Neural cell (in vitro differentiated cells): ENCODE data around the gene HS3ST3B1. TPM values are rescaled to one million over a fixed set of nuclear protein-coding genes. Genes with fewer than 3 reads are reported as not detected.

Source experiments
- H2AFZ ChIP-seq: fragments of 200-600, 300-800 bp; sonication (generic), shearing (Covaris generic); 2 replicates; pipeline ENCODE4 v1.6.0; 2014; ENCODE audit warnings: low read depth, mild to moderate bottlenecking, antibody characterized with exemption, low read length, moderate library complexity
- H3F3A ChIP-seq: fragments of 200-600 bp; shearing (Covaris generic); 2 replicates; pipeline ENCODE4 v1.6.1; 2016; ENCODE audit warnings: mild to moderate bottlenecking, moderate library complexity, mixed read lengths, antibody characterized with exemption, low read length; ENCODE audit not compliant: insufficient read depth, poor library complexity, severe bottlenecking
- H3K27ac ChIP-seq: fragments of 200-600, 300-800 bp; sonication (generic), shearing (Covaris generic); 2 replicates; pipeline ENCODE4 v1.5.1; 2014; ENCODE audit warnings: mild to moderate bottlenecking, low read length, moderate library complexity
- H3K27me3 ChIP-seq: fragments of 300-800, 200-600 bp; sonication (generic), shearing (Covaris generic); 2 replicates; pipeline ENCODE4 v1.6.0; 2014; ENCODE audit warnings: mild to moderate bottlenecking, low read depth, low read length, moderate library complexity; ENCODE audit not compliant: insufficient read depth
- H3K36me3 ChIP-seq: fragments of 300-800, 200-600 bp; sonication (generic), shearing (Covaris generic); 2 replicates; pipeline ENCODE4 v1.5.1; 2014; ENCODE audit warnings: mild to moderate bottlenecking, antibody characterized with exemption, low read length, moderate library complexity; ENCODE audit not compliant: insufficient read depth
- H3K4me2 ChIP-seq: fragments of 300-800, 200-600 bp; sonication (generic), shearing (Covaris generic); 2 replicates; pipeline ENCODE4 v1.6.0; 2014; ENCODE audit warnings: mild to moderate bottlenecking, low read length
- H3K4me3 ChIP-seq: fragments of 300-800, 200-600 bp; sonication (generic), shearing (Covaris generic); 2 replicates; pipeline ENCODE4 v1.5.1; 2014; ENCODE audit warnings: mild to moderate bottlenecking, low read length, moderate library complexity
- H3K79me2 ChIP-seq: fragments of 200-600 bp; shearing (Covaris generic); replicated peaks from 2 replicates; pipeline ENCODE4 v1.6.0; 2014; ENCODE audit warnings: mild to moderate bottlenecking, low read length, moderate library complexity; ENCODE audit not compliant: insufficient read depth
- H3K9ac ChIP-seq: fragments of 300-800, 200-600 bp; sonication (generic), shearing (Covaris generic); 2 replicates; pipeline ENCODE4 v1.6.1; 2016; ENCODE audit warnings: mild to moderate bottlenecking, low read length, mixed read lengths
- H3K9me2 ChIP-seq: fragments of 200-600 bp; shearing (Covaris generic); 2 replicates; pipeline ENCODE4 v1.6.1; 2016; ENCODE audit warnings: mild to moderate bottlenecking, low read length, mixed read lengths; ENCODE audit not compliant: insufficient read depth
- H3K9me3 ChIP-seq: fragments of 200-600, 300-800 bp; sonication (generic), shearing (Covaris generic); 2 replicates; pipeline ENCODE4 v1.6.1; 2016; ENCODE audit warnings: mild to moderate bottlenecking, mixed run types, low read length, moderate library complexity, mixed read lengths
- H4K20me1 ChIP-seq: fragments of 200-600 bp; shearing (Covaris generic); 2 replicates; pipeline ENCODE4 v1.6.1; 2016; ENCODE audit warnings: mild to moderate bottlenecking, mixed run types; ENCODE audit not compliant: insufficient read depth
- EP300 ChIP-seq: fragments of 450-650 bp; conservative IDR thresholded peaks from 2 replicates; pipeline ENCODE4 v1.6.1; 2014; ENCODE audit warnings: antibody characterized with exemption, mild to moderate bottlenecking, moderate library complexity; ENCODE audit not compliant: poor library complexity, severe bottlenecking
- EZH2 ChIP-seq: fragments of 200-600, 300-800 bp; shearing (Covaris generic), sonication (generic); IDR thresholded peaks from 2 replicates; pipeline ENCODE4 v1.6.1; 2014; ENCODE audit warnings: antibody characterized with exemption, low read length, borderline replicate concordance, mild to moderate bottlenecking; ENCODE audit not compliant: insufficient read depth, poor library complexity, severe bottlenecking
- MXI1 ChIP-seq: fragments of 450-650 bp; conservative IDR thresholded peaks from 2 replicates; pipeline ENCODE4 v1.6.1; 2014; ENCODE audit warnings: antibody characterized with exemption, mild to moderate bottlenecking; ENCODE audit not compliant: poor library complexity, severe bottlenecking
- POLR2AphosphoS5 ChIP-seq: IDR thresholded peaks from 2 replicates; pipeline ENCODE4 v1.6.1; 2012
- RAD21 ChIP-seq: fragments of 450-650 bp; conservative IDR thresholded peaks from 2 replicates; pipeline ENCODE4 v1.6.1; 2014; ENCODE audit warnings: antibody characterized with exemption, mild to moderate bottlenecking, moderate library complexity
- SMC3 ChIP-seq: fragments of 450-650 bp; conservative IDR thresholded peaks from 2 replicates; pipeline ENCODE4 v1.6.1; 2014; ENCODE audit warnings: antibody characterized with exemption, mild to moderate bottlenecking, moderate library complexity; ENCODE audit not compliant: poor library complexity
- TAF1 ChIP-seq: IDR thresholded peaks from 2 replicates; pipeline ENCODE4 v1.6.1; 2012; ENCODE audit warnings: low read depth
- polyA plus RNA-seq: library from polyadenylated mRNA; depleted of rRNA; stranded (reverse); fragments of >200 nt; gene quantifications from 2 replicates; pipeline ENCODE4 v1.2.3, GENCODE V29; 2014
- TF ChIP-seq, protein P1 (sequence below): fragments of 450-650 bp; IDR thresholded peaks from 2 replicates; pipeline ENCODE4 v1.5.1; 2014; ENCODE audit warnings: antibody characterized with exemption, mild to moderate bottlenecking, moderate library complexity; ENCODE audit not compliant: poor library complexity, severe bottlenecking
- TF ChIP-seq, protein P2 (sequence below): IDR thresholded peaks from 2 replicates; pipeline ENCODE4 v1.6.1; 2012; ENCODE audit warnings: borderline replicate concordance

The HS3ST3B1 gene
- polyA plus RNA-seq, 1 donor from 2014 or later, result 0.58 TPM

DNA sequence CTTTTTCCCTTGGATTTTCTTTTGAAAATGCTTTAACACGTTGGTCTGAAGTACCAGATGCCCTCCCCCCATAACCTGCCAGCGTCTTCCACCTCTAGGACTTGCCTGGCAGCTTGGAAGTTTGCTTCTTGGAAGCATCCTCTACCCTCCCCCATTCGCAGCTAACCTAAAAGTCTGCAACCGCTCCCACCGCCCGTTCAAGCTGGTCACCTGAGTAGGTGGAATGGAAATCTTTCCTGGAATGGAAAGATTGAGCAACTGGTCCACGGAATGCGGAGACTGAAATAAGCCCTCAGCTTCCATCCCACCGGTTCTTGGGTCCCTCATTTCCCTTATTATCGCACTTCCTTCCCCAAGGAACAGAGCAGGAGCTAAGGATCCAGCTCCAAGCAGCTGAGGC is 31.4 kb downstream of the HS3ST3B1 start:
- Histone ChIP-seq H3K9ac (no peak overlapping the region), H3F3A (no peaks in the 10 kb centered on the region)

DNA sequence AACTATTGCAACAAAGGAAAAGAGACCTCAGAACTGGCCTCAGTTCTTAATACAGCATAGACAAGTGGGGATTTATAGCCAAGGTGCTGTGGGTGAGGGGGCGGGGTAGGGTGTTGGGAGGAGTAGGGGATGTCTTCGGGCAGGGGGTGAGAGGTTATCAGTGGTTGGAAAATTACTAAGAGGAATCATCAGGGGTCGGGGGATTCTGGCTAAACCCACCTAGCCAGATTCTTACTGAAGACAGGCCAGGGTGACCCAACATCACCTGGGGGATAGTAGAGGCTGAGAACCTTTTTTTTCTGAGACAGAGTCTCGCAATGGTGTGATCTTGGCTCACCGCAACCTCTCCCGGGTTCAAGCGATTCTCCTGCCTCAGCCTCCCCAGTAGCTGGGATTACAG is 32.6 kb downstream of the HS3ST3B1 start:
- Histone ChIP-seq H3K9me3 (no peaks in the 10 kb centered on the region), H3K9me2 (no peaks in the 10 kb centered on the region), H3K27ac (no peak overlapping the region), H4K20me1 (no peaks in the 10 kb centered on the region), H3K79me2 (no peaks in the 10 kb centered on the region), H3K4me2 (no peak overlapping the region), H3K9ac (no peak overlapping the region), H3F3A (no peaks in the 10 kb centered on the region), H2AFZ (no peak overlapping the region), H3K27me3 (no peaks in the 10 kb centered on the region), H3K36me3 (no peaks in the 10 kb centered on the region), H3K4me3 (no peak overlapping the region)
- TF ChIP-seq TAF1, result no peak
- TF ChIP-seq MXI1, result no peak
- TF ChIP-seq EZH2, result no peak
- TF ChIP-seq, protein P1, sequence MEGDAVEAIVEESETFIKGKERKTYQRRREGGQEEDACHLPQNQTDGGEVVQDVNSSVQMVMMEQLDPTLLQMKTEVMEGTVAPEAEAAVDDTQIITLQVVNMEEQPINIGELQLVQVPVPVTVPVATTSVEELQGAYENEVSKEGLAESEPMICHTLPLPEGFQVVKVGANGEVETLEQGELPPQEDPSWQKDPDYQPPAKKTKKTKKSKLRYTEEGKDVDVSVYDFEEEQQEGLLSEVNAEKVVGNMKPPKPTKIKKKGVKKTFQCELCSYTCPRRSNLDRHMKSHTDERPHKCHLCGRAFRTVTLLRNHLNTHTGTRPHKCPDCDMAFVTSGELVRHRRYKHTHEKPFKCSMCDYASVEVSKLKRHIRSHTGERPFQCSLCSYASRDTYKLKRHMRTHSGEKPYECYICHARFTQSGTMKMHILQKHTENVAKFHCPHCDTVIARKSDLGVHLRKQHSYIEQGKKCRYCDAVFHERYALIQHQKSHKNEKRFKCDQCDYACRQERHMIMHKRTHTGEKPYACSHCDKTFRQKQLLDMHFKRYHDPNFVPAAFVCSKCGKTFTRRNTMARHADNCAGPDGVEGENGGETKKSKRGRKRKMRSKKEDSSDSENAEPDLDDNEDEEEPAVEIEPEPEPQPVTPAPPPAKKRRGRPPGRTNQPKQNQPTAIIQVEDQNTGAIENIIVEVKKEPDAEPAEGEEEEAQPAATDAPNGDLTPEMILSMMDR, result no peak
- no peak for TF ChIP-seq POLR2AphosphoS5
- TF ChIP-seq SMC3, result no peak
- no peak for TF ChIP-seq EP300
- TF ChIP-seq, protein P2, sequence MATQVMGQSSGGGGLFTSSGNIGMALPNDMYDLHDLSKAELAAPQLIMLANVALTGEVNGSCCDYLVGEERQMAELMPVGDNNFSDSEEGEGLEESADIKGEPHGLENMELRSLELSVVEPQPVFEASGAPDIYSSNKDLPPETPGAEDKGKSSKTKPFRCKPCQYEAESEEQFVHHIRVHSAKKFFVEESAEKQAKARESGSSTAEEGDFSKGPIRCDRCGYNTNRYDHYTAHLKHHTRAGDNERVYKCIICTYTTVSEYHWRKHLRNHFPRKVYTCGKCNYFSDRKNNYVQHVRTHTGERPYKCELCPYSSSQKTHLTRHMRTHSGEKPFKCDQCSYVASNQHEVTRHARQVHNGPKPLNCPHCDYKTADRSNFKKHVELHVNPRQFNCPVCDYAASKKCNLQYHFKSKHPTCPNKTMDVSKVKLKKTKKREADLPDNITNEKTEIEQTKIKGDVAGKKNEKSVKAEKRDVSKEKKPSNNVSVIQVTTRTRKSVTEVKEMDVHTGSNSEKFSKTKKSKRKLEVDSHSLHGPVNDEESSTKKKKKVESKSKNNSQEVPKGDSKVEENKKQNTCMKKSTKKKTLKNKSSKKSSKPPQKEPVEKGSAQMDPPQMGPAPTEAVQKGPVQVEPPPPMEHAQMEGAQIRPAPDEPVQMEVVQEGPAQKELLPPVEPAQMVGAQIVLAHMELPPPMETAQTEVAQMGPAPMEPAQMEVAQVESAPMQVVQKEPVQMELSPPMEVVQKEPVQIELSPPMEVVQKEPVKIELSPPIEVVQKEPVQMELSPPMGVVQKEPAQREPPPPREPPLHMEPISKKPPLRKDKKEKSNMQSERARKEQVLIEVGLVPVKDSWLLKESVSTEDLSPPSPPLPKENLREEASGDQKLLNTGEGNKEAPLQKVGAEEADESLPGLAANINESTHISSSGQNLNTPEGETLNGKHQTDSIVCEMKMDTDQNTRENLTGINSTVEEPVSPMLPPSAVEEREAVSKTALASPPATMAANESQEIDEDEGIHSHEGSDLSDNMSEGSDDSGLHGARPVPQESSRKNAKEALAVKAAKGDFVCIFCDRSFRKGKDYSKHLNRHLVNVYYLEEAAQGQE, result no peak
- no peak for TF ChIP-seq RAD21

More for the DNA sequence above, 31.4 kb downstream of the HS3ST3B1 start:
- Histone ChIP-seq H4K20me1 (no peaks in the 10 kb centered on the region), H3K27ac (no peak overlapping the region), H3K36me3 (no peaks in the 10 kb centered on the region), H3K9me2 (no peaks in the 10 kb centered on the region), H3K27me3 (no peaks in the 10 kb centered on the region), H3K4me2 (no peak overlapping the region), H3K9me3 (no peaks in the 10 kb centered on the region), H2AFZ (no peak overlapping the region), H3K4me3 (no peak overlapping the region), H3K79me2 (no peaks in the 10 kb centered on the region)
- TF ChIP-seq EZH2 (no peak), POLR2AphosphoS5 (no peak), EP300 (no peak), RAD21 (no peak), MXI1 (no peak), TAF1 (no peak), SMC3 (no peak)
- TF ChIP-seq, protein P1, result no peak
- TF ChIP-seq, protein P2, result no peak
